Loucy (cell line): ENCODE data around the gene CEP164.
A peak's percentile ranks its signal among the peaks of the same experiment; 100 is the strongest.

Experiments used
- CTCF ChIP-seq: fragments of 200-600 bp; sonication (generic); conservative IDR thresholded peaks from 2 replicates; pipeline ENCODE4 v1.5.1; 2014; ENCODE audit warnings: mild to moderate bottlenecking, antibody characterized with exemption, low read length
- EZH2phosphoT487 ChIP-seq: fragments of 200-600 bp; IDR thresholded peaks from 2 replicates; pipeline ENCODE4 v1.6.1; 2018; ENCODE audit warnings: antibody characterized with exemption, mild to moderate bottlenecking, moderate library complexity, borderline replicate concordance

GRCh38 chr11:117426297-117426685, 98.6 kb downstream of the CEP164 start:
- TF ChIP-seq EZH2phosphoT487 (no peak), CTCF (peak; percentile 99)
